ENCODE results near the gene UNC79.

GRCh38 chr14:93402951-93403350, 27.8 kb upstream of the UNC79 start:
- no peak for TF ChIP-seq CTCF (IDR thresholded peaks at IDR 0.05)
- TF ChIP-seq POLR2A (IDR thresholded peaks at IDR 0.05): no peak

Data from Peyer's patch (tissue), 4 donors.